Measurements from ENCODE around the gene CAPZB.

DNA sequence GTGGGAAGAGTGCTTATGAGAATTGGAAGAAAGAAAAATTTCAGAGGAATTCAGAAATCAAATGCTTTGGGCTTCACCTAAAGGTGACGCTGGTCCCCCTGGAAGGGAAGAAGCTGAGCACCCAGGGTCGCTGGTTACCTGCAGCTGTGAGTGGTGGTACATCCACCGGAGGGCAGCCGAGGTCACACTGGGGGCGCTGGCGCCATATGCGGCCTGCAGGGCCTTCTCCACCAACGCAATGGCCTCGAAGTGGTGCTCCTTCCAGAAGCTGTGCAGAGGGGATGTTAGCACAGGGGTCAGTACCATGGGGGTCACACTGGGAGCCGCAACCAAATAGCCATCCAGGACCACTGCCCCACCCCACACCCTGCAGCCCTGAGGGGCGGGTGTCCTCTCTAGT is 179.5 kb downstream of the CAPZB start:
- TF ChIP-seq, protein P1, sequence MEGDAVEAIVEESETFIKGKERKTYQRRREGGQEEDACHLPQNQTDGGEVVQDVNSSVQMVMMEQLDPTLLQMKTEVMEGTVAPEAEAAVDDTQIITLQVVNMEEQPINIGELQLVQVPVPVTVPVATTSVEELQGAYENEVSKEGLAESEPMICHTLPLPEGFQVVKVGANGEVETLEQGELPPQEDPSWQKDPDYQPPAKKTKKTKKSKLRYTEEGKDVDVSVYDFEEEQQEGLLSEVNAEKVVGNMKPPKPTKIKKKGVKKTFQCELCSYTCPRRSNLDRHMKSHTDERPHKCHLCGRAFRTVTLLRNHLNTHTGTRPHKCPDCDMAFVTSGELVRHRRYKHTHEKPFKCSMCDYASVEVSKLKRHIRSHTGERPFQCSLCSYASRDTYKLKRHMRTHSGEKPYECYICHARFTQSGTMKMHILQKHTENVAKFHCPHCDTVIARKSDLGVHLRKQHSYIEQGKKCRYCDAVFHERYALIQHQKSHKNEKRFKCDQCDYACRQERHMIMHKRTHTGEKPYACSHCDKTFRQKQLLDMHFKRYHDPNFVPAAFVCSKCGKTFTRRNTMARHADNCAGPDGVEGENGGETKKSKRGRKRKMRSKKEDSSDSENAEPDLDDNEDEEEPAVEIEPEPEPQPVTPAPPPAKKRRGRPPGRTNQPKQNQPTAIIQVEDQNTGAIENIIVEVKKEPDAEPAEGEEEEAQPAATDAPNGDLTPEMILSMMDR (IDR thresholded peaks at IDR 0.05; ENCODE audit: low read depth, low read length), result no peak
- TF ChIP-seq POLR2A (IDR thresholded peaks at IDR 0.05; ENCODE audit: extremely low read depth, insufficient read length), result no peak
- TF ChIP-seq, protein P2, sequence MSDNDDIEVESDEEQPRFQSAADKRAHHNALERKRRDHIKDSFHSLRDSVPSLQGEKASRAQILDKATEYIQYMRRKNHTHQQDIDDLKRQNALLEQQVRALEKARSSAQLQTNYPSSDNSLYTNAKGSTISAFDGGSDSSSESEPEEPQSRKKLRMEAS (IDR thresholded peaks at IDR 0.05; ENCODE audit: low read depth, low read length), result no peak

Data from NB4 (cell line).